ENCODE data around the gene MAPK1. TPM values are rescaled to one million over a fixed set of nuclear protein-coding genes. Genes with fewer than 3 reads are reported as not detected.

Gene MAPK1
- total RNA-seq, 1 donor from 2014 or later, result 148 TPM

- Mint-ChIP-seq H3K27ac (ENCODE audit: unreplicated experiment) (peak overlapping the region; percentile 2), H3K27me3 (ENCODE audit: low read depth, unreplicated experiment) (no peaks in the 10 kb centered on the region), H3K4me3 (ENCODE audit: unreplicated experiment) (no peak overlapping the region), H3K9me3 (ENCODE audit: unreplicated experiment) (no peaks in the 10 kb centered on the region), H3K4me1 (ENCODE audit: low read depth, unreplicated experiment) (peaks cover 9% of the 10 kb centered on the region), H3K36me3 (ENCODE audit: low read depth, unreplicated experiment) (peaks cover 18% of the 10 kb centered on the region)
- Histone ChIP-seq H4K20me1 (ENCODE audit: insufficient read depth, low read length) (peaks cover 26% of the 10 kb centered on the region), H3K4me1 (ENCODE audit: insufficient read depth, low read length) (peaks cover 13% of the 10 kb centered on the region), H3K4me2 (ENCODE audit: low read length) (no peak overlapping the region), H2AFZ (ENCODE audit: low read depth, low read length) (no peak overlapping the region), H3K79me2 (ENCODE audit: insufficient read depth, low read length) (peaks cover 4% of the 10 kb centered on the region), H3K4me3 (ENCODE audit: insufficient read depth, low read depth, low read length) (no peak overlapping the region), H3K9me3 (ENCODE audit: insufficient read depth, low read depth, low read length) (no peaks in the 10 kb centered on the region), H3K27me3 (ENCODE audit: insufficient read depth, low read length) (no peaks in the 10 kb centered on the region), H3K27ac (ENCODE audit: low read depth, low read length) (no peak overlapping the region), H3K36me3 (ENCODE audit: insufficient read depth, low read length) (peaks cover 16% of the 10 kb centered on the region), H3K9ac (ENCODE audit: low read length) (no peak overlapping the region)
- TF ChIP-seq EZH2 (IDR thresholded peaks at IDR 0.05; ENCODE audit: insufficient read depth, low read length), result no peak
- DNase-seq (ENCODE audit: low read depth) (no peak), FAIRE-seq (no peak)
Observed at GRCh38 chr22:21780259-21780658, 87.2 kb downstream of the MAPK1 start.

- no peaks in the 10 kb centered on the region for H3K27me3 ChIP-seq (ENCODE audit: insufficient read depth, low read length)
- H2AFZ ChIP-seq (ENCODE audit: low read depth, low read length), result no peak overlapping the region
- no peaks in the 10 kb centered on the region for H3K9me3 Mint-ChIP-seq (ENCODE audit: unreplicated experiment)
- H3K27me3 Mint-ChIP-seq (ENCODE audit: low read depth, unreplicated experiment), result no peaks in the 10 kb centered on the region
- no peak for TF ChIP-seq CTCF (IDR thresholded peaks at IDR 0.05; ENCODE audit: insufficient read depth, low read depth, low read length)
- TF ChIP-seq EZH2 (IDR thresholded peaks at IDR 0.05; ENCODE audit: insufficient read depth, low read length), result no peak
- H3K4me3 ChIP-seq (ENCODE audit: insufficient read depth, low read depth, low read length), result no peak overlapping the region
- H4K20me1 ChIP-seq (ENCODE audit: insufficient read depth, low read length), result peaks cover 27% of the 10 kb centered on the region
- H3K36me3 Mint-ChIP-seq (ENCODE audit: low read depth, unreplicated experiment), result peaks cover 15% of the 10 kb centered on the region
- H3K4me1 Mint-ChIP-seq (ENCODE audit: low read depth, unreplicated experiment), result peaks cover 17% of the 10 kb centered on the region
- H3K36me3 ChIP-seq (ENCODE audit: insufficient read depth, low read length), result peaks cover 9% of the 10 kb centered on the region
- no peak for DNase-seq (ENCODE audit: low read depth)
- H3K9ac ChIP-seq (ENCODE audit: low read length), result no peak overlapping the region
- H3K9me3 ChIP-seq (ENCODE audit: insufficient read depth, low read depth, low read length), result no peaks in the 10 kb centered on the region
- no peak overlapping the region for H3K4me3 Mint-ChIP-seq (ENCODE audit: unreplicated experiment)
- H3K27ac ChIP-seq (ENCODE audit: low read depth, low read length), result peak overlapping the region; percentile 34
- H3K4me2 ChIP-seq (ENCODE audit: low read length), result peak overlapping the region; percentile 43
- peaks cover 18% of the 10 kb centered on the region for H3K4me1 ChIP-seq (ENCODE audit: insufficient read depth, low read length)
- FAIRE-seq, result no peak
- H3K27ac Mint-ChIP-seq (ENCODE audit: unreplicated experiment), result no peak overlapping the region
- H3K79me2 ChIP-seq (ENCODE audit: insufficient read depth, low read length), result peaks cover 4% of the 10 kb centered on the region
Observed at GRCh38 chr22:21779444-21779843, 88.0 kb downstream of the MAPK1 start.

GRCh38 chr22:21778705-21779363, 88.6 kb downstream of the MAPK1 start:
- H3K9ac ChIP-seq (ENCODE audit: low read length), result no peak overlapping the region
- peaks cover 4% of the 10 kb centered on the region for H3K79me2 ChIP-seq (ENCODE audit: insufficient read depth, low read length)
- H3K4me3 Mint-ChIP-seq (ENCODE audit: unreplicated experiment), result no peak overlapping the region
- H2AFZ ChIP-seq (ENCODE audit: low read depth, low read length), result no peak overlapping the region
- no peak overlapping the region for H3K4me3 ChIP-seq (ENCODE audit: insufficient read depth, low read depth, low read length)
- peaks cover 9% of the 10 kb centered on the region for H3K36me3 ChIP-seq (ENCODE audit: insufficient read depth, low read length)
- H3K9me3 Mint-ChIP-seq (ENCODE audit: unreplicated experiment), result no peaks in the 10 kb centered on the region
- peaks cover 17% of the 10 kb centered on the region for H3K4me1 Mint-ChIP-seq (ENCODE audit: low read depth, unreplicated experiment)
- no peaks in the 10 kb centered on the region for H3K27me3 ChIP-seq (ENCODE audit: insufficient read depth, low read length)
- peaks cover 15% of the 10 kb centered on the region for H3K36me3 Mint-ChIP-seq (ENCODE audit: low read depth, unreplicated experiment)
- no peaks in the 10 kb centered on the region for H3K9me3 ChIP-seq (ENCODE audit: insufficient read depth, low read depth, low read length)
- no peaks in the 10 kb centered on the region for H3K27me3 Mint-ChIP-seq (ENCODE audit: low read depth, unreplicated experiment)
- H3K4me2 ChIP-seq (ENCODE audit: low read length), result peak overlapping the region; percentile 43
- H3K27ac ChIP-seq (ENCODE audit: low read depth, low read length), result peak overlapping the region; percentile 61
- H3K4me1 ChIP-seq (ENCODE audit: insufficient read depth, low read length), result peaks cover 18% of the 10 kb centered on the region
- H4K20me1 ChIP-seq (ENCODE audit: insufficient read depth, low read length), result peaks cover 27% of the 10 kb centered on the region
- DNase-seq (ENCODE audit: low read depth) (peak; percentile 95), FAIRE-seq (no peak)
- TF ChIP-seq EZH2 (IDR thresholded peaks at IDR 0.05; ENCODE audit: insufficient read depth, low read length) (no peak), CTCF (IDR thresholded peaks at IDR 0.05; ENCODE audit: insufficient read depth, low read depth, low read length) (no peak)
- H3K27ac Mint-ChIP-seq (ENCODE audit: unreplicated experiment), result peak overlapping the region; percentile 27
